Caco-2 (cell line): ENCODE data around the gene MED25. TPM values are rescaled to one million over a fixed set of nuclear protein-coding genes. Genes with fewer than 3 reads are reported as not detected.

Experiments used
- BruUV-seq: library from RNA; stranded (reverse); fragments of 400-500 nt; replicated peaks from 2 replicates; lab custom pipeline; 2021; lab: Mats Ljungman, UMichigan
- CTCF ChIA-PET: fragments of 300-600 bp; sonication (Branson Sonifier 250); formaldehyde crosslinking; loops from one replicate; lab custom pipeline; 2022; ENCODE audit warnings: antibody characterized with exemption; lab: Charles Lee
- POLR2A ChIA-PET: fragments of 300-600 bp; sonication (Branson Sonifier 250); formaldehyde crosslinking; loops from one replicate; lab custom pipeline; 2022; ENCODE audit warnings: antibody characterized with exemption; lab: Charles Lee
- DNase-seq, 2 experiments: peaks; one replicate each; pipeline versions ENCODE4 v3.0.0 to v3.0.0-alpha.2; 2020 to 2022
- H3K27me3 ChIP-seq: replicated peaks from 2 replicates; pipeline ENCODE4 v1.6.0; 2011; ENCODE audit warnings: low read length; ENCODE audit not compliant: control insufficient read depth, insufficient read depth
- H3K36me3 ChIP-seq: 2 replicates; pipeline ENCODE4 v1.5.1; 2011; ENCODE audit warnings: low read length; ENCODE audit not compliant: control insufficient read depth, insufficient read depth
- H3K4me1 ChIP-seq: fragments of 250-450 bp; sonication (Bioruptor Pico); 2 replicates; pipeline ENCODE4 v1.5.1; 2020; ENCODE audit warnings: mild to moderate bottlenecking
- H3K4me3 ChIP-seq: 2 replicates; pipeline ENCODE4 v1.5.1; 2011; ENCODE audit warnings: low read depth, mild to moderate bottlenecking, control low read depth, low read length
- H3K9me3 ChIP-seq: fragments of 250-450 bp; sonication (Bioruptor Pico); 2 replicates; pipeline ENCODE4 v1.5.1; 2020; ENCODE audit warnings: mild to moderate bottlenecking, moderate library complexity
- H3K27ac Mint-ChIP-seq: one replicate; pipeline ENCODE4 v1.8.0; 2022; ENCODE audit warnings: mixed read lengths; ENCODE audit not compliant: unreplicated experiment
- H3K27me3 Mint-ChIP-seq: one replicate; pipeline ENCODE4 v1.8.0; 2022; ENCODE audit warnings: mixed read lengths; ENCODE audit not compliant: insufficient read depth, unreplicated experiment
- H3K36me3 Mint-ChIP-seq: one replicate; pipeline ENCODE4 v1.8.0; 2022; ENCODE audit warnings: mild to moderate bottlenecking, mixed read lengths; ENCODE audit not compliant: insufficient read depth, unreplicated experiment
- H3K4me1 Mint-ChIP-seq: one replicate; pipeline ENCODE4 v1.8.0; 2022; ENCODE audit warnings: low read depth, mixed read lengths; ENCODE audit not compliant: unreplicated experiment
- H3K4me3 Mint-ChIP-seq: one replicate; pipeline ENCODE4 v1.8.0; 2022; ENCODE audit warnings: mild to moderate bottlenecking, moderate library complexity, mixed read lengths; ENCODE audit not compliant: unreplicated experiment
- H3K9me3 Mint-ChIP-seq: one replicate; pipeline ENCODE4 v1.8.0; 2022; ENCODE audit warnings: mixed read lengths; ENCODE audit not compliant: unreplicated experiment
- intact Hi-C: fragments of 100-400 bp; cut with micrococcal nuclease; formaldehyde crosslinking; loops from one replicate; pipeline ENCODE4 v1.10.0; 2022; ENCODE audit not compliant: unreplicated experiment
- total RNA-seq: library from RNA; stranded (reverse); gene quantifications from 2 replicates; pipeline ENCODE4 v1.2.3, GENCODE V29; 2022
- TF ChIP-seq, protein P1 (sequence below), 2 experiments: fragments of 200-600 bp in 1 of 2; IDR thresholded peaks; 1 replicate in 1 of 2; 2 replicates in 1 of 2; pipeline versions ENCODE4 v1.5.1 to v1.8.0; 2011 to 2022; ENCODE audit warnings: antibody characterized with exemption in 1 of 2, control low read depth in 1 of 2, inconsistent platforms in 1 of 2, low read depth in 1 of 2, low read length in 1 of 2, mild to moderate bottlenecking in 1 of 2, moderate library complexity in 1 of 2; ENCODE audit not compliant: insufficient read depth in 1 of 2, severe bottlenecking in 1 of 2, unreplicated experiment in 1 of 2

MED25 gene
- total RNA-seq, 1 experiment from 2014 or later, result 102 TPM

DNA sequence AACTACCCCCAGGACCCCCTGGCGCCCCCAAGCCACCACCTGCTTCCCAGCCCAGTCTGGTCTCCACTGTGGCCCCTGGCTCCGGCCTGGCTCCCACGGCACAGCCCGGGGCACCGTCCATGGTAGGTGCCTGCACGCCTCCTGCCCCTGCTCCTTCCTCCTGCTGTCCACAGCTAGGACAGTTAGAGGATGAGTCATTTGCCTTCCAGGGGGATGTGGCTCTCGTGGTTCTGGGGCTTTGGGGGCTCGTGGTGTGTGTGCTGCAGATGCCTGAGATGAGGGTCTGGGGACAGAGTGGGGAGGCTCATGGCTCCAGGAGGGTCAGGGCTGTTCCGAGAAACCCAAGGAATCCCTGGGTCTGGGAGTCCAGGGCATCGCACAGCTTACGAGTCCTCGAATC, 12.7 kb downstream of the MED25 start:
- ChIA-PET POLR2A (no interaction called here), CTCF (no interaction called here)
- Histone ChIP-seq H3K4me1 (no peaks in the 10 kb centered on the region), H3K9me3 (no peaks in the 10 kb centered on the region), H3K4me3 (no peak overlapping the region), H3K27me3 (no peaks in the 10 kb centered on the region), H3K36me3 (peaks cover 2% of the 10 kb centered on the region)
- Mint-ChIP-seq H3K4me3 (no peak overlapping the region), H3K9me3 (no peaks in the 10 kb centered on the region), H3K4me1 (no peaks in the 10 kb centered on the region), H3K36me3 (peaks cover 41% of the 10 kb centered on the region), H3K27me3 (no peaks in the 10 kb centered on the region), H3K27ac (no peak overlapping the region)
- BruUV-seq, result no TSS peak
- TF ChIP-seq, protein P1, sequence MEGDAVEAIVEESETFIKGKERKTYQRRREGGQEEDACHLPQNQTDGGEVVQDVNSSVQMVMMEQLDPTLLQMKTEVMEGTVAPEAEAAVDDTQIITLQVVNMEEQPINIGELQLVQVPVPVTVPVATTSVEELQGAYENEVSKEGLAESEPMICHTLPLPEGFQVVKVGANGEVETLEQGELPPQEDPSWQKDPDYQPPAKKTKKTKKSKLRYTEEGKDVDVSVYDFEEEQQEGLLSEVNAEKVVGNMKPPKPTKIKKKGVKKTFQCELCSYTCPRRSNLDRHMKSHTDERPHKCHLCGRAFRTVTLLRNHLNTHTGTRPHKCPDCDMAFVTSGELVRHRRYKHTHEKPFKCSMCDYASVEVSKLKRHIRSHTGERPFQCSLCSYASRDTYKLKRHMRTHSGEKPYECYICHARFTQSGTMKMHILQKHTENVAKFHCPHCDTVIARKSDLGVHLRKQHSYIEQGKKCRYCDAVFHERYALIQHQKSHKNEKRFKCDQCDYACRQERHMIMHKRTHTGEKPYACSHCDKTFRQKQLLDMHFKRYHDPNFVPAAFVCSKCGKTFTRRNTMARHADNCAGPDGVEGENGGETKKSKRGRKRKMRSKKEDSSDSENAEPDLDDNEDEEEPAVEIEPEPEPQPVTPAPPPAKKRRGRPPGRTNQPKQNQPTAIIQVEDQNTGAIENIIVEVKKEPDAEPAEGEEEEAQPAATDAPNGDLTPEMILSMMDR (IDR thresholded peaks at IDR 0.05; ENCODE audit: insufficient read depth in 1 of 2, low read depth in 1 of 2, low read length in 1 of 2, severe bottlenecking in 1 of 2, unreplicated experiment in 1 of 2), result no peak
- no peak for DNase-seq
- intact Hi-C loops, result no loop called here

DNA sequence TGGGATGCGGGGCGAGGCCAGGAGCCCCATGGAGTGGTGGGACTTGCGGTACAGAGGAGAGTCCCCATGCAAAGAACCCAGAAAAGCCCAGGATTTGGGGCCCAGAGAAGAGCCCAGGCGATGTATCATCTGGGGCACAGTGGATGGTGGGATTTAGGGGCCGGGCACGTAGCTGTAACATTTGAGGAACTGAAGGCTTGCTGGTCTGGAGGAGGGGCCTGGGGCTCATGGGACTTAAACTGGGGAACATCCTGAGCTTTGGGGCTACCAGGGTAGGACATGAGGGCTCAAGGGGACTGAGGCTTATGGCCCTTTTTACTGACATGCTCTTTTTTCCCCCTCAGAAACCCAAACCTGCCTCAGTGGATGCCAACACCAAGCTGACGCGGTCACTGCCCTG, 13.5 kb downstream of the MED25 start:
- Mint-ChIP-seq H3K36me3 (peaks cover 36% of the 10 kb centered on the region), H3K4me3 (no peak overlapping the region), H3K27me3 (no peaks in the 10 kb centered on the region), H3K27ac (no peak overlapping the region), H3K9me3 (no peaks in the 10 kb centered on the region), H3K4me1 (no peaks in the 10 kb centered on the region)
- ChIA-PET POLR2A (no interaction called here), CTCF (no interaction called here)
- no TSS peak for BruUV-seq
- intact Hi-C loops, result no loop called here
- Histone ChIP-seq H3K4me1 (no peaks in the 10 kb centered on the region), H3K4me3 (no peak overlapping the region), H3K9me3 (no peaks in the 10 kb centered on the region), H3K27me3 (no peaks in the 10 kb centered on the region), H3K36me3 (peaks cover 2% of the 10 kb centered on the region)
- TF ChIP-seq, protein P1 (IDR thresholded peaks at IDR 0.05; ENCODE audit: insufficient read depth in 1 of 2, low read depth in 1 of 2, low read length in 1 of 2, severe bottlenecking in 1 of 2, unreplicated experiment in 1 of 2), result no peak
- no peak for DNase-seq

DNA sequence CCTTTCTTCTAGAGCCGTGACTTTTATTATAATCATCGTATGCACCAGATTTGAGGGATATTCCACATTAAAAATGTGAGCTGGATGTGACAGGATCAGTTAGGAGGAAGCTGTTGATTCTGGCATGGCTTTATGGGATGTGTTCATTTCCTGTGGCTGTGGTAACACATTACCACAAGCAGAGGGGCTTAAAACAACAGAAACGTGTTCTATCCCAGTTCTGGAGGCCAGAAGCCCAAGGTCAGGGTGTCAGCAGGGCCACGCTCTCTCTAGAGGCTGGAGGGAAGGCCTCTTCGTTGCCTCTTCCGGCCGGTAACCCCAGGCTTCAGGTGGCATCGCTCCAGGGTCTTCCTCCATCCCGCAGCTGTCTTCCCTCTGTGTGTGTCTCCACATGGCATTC, 14.5 kb downstream of the MED25 start:
- Histone ChIP-seq H3K36me3 (peaks cover 2% of the 10 kb centered on the region), H3K4me1 (no peaks in the 10 kb centered on the region), H3K27me3 (no peaks in the 10 kb centered on the region), H3K9me3 (no peaks in the 10 kb centered on the region), H3K4me3 (no peak overlapping the region)
- H3K4me1 Mint-ChIP-seq, result no peaks in the 10 kb centered on the region
- intact Hi-C loops, result no loop called here
- TF ChIP-seq, protein P1 (IDR thresholded peaks at IDR 0.05; ENCODE audit: insufficient read depth in 1 of 2, low read depth in 1 of 2, low read length in 1 of 2, severe bottlenecking in 1 of 2, unreplicated experiment in 1 of 2), result no peak
- no TSS peak for BruUV-seq
- H3K9me3 Mint-ChIP-seq, result no peaks in the 10 kb centered on the region
- H3K36me3 Mint-ChIP-seq, result peaks cover 43% of the 10 kb centered on the region
- no peaks in the 10 kb centered on the region for H3K27me3 Mint-ChIP-seq
- ChIA-PET CTCF (no interaction called here), POLR2A (no interaction called here)
- H3K27ac Mint-ChIP-seq, result no peak overlapping the region
- DNase-seq, result no peak
- H3K4me3 Mint-ChIP-seq, result no peak overlapping the region
